ENCODE results near the gene FNTB.

GRCh38 chr14:65096323-65097089 lies 109.8 kb downstream of the FNTB start:
- no peak for TF ChIP-seq EP300 (IDR thresholded peaks at IDR 0.05; ENCODE audit: borderline replicate concordance)
- TF ChIP-seq CEBPB (IDR thresholded peaks at IDR 0.05), result no peak
- TF ChIP-seq NFIC (IDR thresholded peaks at IDR 0.05), result no peak
- no peak for TF ChIP-seq TAF1 (IDR thresholded peaks at IDR 0.05; ENCODE audit: low read depth)
- TF ChIP-seq TEAD4 (IDR thresholded peaks at IDR 0.05), result no peak
- TF ChIP-seq MAX (IDR thresholded peaks at IDR 0.05), result no peak
- TF ChIP-seq REST (IDR thresholded peaks at IDR 0.05; ENCODE audit: low read depth), result no peak
- no peak for TF ChIP-seq RAD21 (IDR thresholded peaks at IDR 0.05; ENCODE audit: low read depth)
- TF ChIP-seq YY1 (IDR thresholded peaks at IDR 0.05; ENCODE audit: low read depth), result no peak
